ENCODE measurements around the gene ARHGAP12. TPM values are rescaled to one million over a fixed set of nuclear protein-coding genes. Genes with fewer than 3 reads are reported as not detected.

Gene ARHGAP12
- total and polyA plus RNA-seq, 2 donors (not counting 3 experiments of a cell fraction or from before 2014, with no cell fraction given), result 5.8 to 19.3 TPM

DNA sequence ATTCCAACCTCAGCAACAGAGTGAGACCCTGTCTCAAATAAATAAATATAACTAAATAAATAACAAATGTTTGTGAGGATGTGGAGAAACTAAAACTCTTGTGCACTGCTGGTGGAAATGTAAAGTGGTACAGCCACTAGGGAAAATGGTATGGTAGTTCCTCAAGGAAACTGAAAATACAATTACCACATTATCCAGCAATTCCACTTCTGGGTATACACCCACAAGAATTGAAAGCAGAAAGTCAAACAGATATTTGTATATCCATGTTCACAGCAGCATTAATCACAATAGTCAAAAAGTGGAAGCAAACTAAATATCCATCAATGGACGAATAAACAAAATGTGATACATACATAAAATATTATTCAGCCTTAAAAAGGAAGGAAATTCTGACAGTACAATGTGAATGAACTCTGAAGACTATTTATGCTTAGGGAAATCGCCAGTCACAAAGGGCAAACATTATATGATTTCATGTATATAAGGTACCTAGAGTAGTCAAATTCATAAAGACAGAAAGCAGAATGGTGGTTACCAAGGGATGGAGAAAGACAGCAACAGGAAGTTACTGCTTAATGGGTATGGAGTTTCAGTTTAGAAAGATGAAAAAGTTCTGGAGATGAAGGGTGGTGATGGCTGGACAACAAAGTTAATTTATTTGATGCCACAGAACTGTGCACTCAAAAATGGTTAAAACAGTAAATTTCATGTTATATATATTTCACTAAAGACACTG lies 9.8 kb downstream of the ARHGAP12 start:
- no peaks in the 10 kb centered on the region for H3K9me1 ChIP-seq (replicated peaks; ENCODE audit: control insufficient read depth, extremely low read depth, insufficient read depth, low read length)
- H3K27me3 ChIP-seq (ENCODE audit: control insufficient read depth in 2 of 2, insufficient read depth in 2 of 2, low read length in 2 of 2), result no peaks in the 10 kb centered on the region
- intact Hi-C loops (cut with micrococcal nuclease), result no loop called here
- CTCF ChIA-PET, result no interaction called here
- no peak overlapping the region for H3K4me3 ChIP-seq (replicated peaks in 1 of 3; ENCODE audit: insufficient read depth in 1 of 3, low read depth in 1 of 3, low read length in 3 of 3)
- peaks cover 21% of the 10 kb centered on the region for H3K79me2 ChIP-seq (ENCODE audit: control insufficient read depth, insufficient read depth, low read length)
- no peak overlapping the region for H3K27ac ChIP-seq (ENCODE audit: insufficient read depth, low read depth, low read length)
- peaks cover 8% of the 10 kb centered on the region for H4K20me1 ChIP-seq (replicated peaks; ENCODE audit: control insufficient read depth, extremely low read depth, insufficient read depth, low read length)
- POLR2A ChIA-PET, result no interaction called here
- no TSS peak for BruUV-seq (replicated peaks)
- no peaks in the 10 kb centered on the region for H3K9me3 ChIP-seq (replicated peaks; ENCODE audit: control insufficient read depth, insufficient read depth, low read length)
- H3K36me3 ChIP-seq (ENCODE audit: control insufficient read depth in 2 of 2, extremely low read depth in 1 of 2, insufficient read depth in 2 of 2, low read length in 2 of 2), result no peaks in the 10 kb centered on the region
- no peak for TF ChIP-seq FOS (IDR thresholded peaks at IDR 0.05; ENCODE audit: borderline replicate concordance, insufficient read depth, low read length)
- no peak for TF ChIP-seq POLR2AphosphoS5 (IDR thresholded peaks at IDR 0.05; ENCODE audit: insufficient read depth, low read depth, low read length)
- TF ChIP-seq GATA2 (IDR thresholded peaks at IDR 0.05; ENCODE audit: insufficient read depth, insufficient read length, low read depth, low read length), result no peak
- no peak for TF ChIP-seq CTCF (IDR thresholded peaks at IDR 0.05; ENCODE audit: extremely low read depth in 1 of 2, insufficient read depth in 1 of 2, low read depth in 1 of 2, low read length in 2 of 2)
- no peak for TF ChIP-seq JUN (IDR thresholded peaks at IDR 0.05; ENCODE audit: borderline replicate concordance, insufficient read depth, insufficient read length, low read depth)
- TF ChIP-seq MYC (IDR thresholded peaks at IDR 0.05; ENCODE audit: low read depth, low read length), result no peak
- no peak for TF ChIP-seq POLR2A (IDR thresholded peaks at IDR 0.05; ENCODE audit: low read depth, low read length)
- TF ChIP-seq MAX (IDR thresholded peaks at IDR 0.05; ENCODE audit: insufficient read depth, insufficient read length), result no peak
- no peak for TF ChIP-seq EZH2 (IDR thresholded peaks at IDR 0.05; ENCODE audit: borderline replicate concordance, low read depth, low read length, severe bottlenecking)
- H3K9ac ChIP-seq (replicated peaks; ENCODE audit: extremely low read depth, insufficient read depth, low read length), result no peak overlapping the region
- FAIRE-seq (no peak), DNase-seq (ENCODE audit: low read depth, low spot score) (peak; percentile 14)
- no peaks in the 10 kb centered on the region for H3K4me1 ChIP-seq (ENCODE audit: control insufficient read depth, extremely low read depth, insufficient read depth, low read length)
- H3K4me2 ChIP-seq (ENCODE audit: insufficient read depth, low read length), result no peak overlapping the region
- dilution Hi-C loops (cut with MboI; ENCODE audit: extremely low pct_ligation_motif_present, low sequenced_read_pairs), result no loop called here
- H2AFZ ChIP-seq (ENCODE audit: low read depth, low read length), result no peak overlapping the region

Measured in endothelial cell of umbilical vein (primary cell).